HG03196 (cell line): Measurements from ENCODE around the gene CERS1.

Experiments
- ATAC-seq: cut with Tn5 transposase; IDR thresholded peaks from one replicate; pipeline ENCODE4 v1.9.1; 2021; ENCODE audit not compliant: unreplicated experiment

CERS1 gene, protein sequence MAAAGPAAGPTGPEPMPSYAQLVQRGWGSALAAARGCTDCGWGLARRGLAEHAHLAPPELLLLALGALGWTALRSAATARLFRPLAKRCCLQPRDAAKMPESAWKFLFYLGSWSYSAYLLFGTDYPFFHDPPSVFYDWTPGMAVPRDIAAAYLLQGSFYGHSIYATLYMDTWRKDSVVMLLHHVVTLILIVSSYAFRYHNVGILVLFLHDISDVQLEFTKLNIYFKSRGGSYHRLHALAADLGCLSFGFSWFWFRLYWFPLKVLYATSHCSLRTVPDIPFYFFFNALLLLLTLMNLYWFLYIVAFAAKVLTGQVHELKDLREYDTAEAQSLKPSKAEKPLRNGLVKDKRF

DNA sequence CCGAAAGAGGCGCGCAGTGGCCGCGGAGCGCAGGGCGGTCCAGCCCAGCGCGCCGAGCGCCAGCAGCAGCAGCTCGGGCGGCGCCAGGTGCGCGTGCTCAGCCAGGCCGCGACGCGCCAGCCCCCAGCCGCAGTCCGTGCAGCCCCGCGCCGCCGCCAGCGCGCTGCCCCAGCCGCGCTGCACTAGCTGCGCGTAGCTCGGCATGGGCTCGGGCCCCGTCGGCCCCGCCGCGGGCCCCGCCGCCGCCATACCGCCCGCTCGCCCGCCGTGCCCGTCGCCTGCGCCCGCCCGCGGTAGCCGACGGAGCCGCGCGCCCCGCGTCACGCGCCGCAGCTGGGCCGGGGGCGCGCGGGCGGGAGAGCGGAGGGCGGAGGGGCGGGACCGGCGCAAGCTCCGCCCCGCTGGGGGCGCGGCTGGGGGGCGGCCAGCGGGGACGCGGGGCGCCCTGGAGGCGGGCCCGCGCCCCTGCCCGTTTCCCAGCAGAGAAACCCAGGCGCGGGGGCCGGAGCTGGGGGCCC, at the start of gene CERS1:
Gene CERS1 (minus strand): TSS at position 335 of the 518 bp plus-strand sequence. CDS start 86 bp downstream, at position 249.
- ATAC-seq: no peak

GRCh38 chr19:18945297-18945696, 49.3 kb upstream of the CERS1 start:
- ATAC-seq: no peak

DNA sequence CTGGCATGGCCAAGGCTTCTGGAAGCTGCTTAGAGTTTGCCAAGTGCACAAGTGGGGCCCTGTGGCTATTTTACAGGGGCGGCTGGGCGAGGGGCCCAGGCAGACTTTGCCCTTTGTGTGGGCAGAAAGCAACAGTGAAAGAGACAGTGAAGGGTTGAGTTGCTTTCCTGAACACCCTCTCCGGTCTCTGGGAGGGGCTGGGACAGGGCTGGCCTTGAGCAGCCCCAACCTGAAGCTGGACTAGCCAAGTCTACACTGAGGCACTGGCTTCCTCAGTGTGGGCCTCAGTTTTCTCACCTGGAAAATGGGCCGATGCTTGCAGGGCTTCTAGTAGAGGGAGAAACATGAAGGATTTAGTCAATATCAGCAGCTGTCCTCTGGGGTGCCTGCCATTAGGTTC, 47.5 kb upstream of the CERS1 start:
- no peak for ATAC-seq

GRCh38 chr19:18942692-18943091, 46.7 kb upstream of the CERS1 start:
- ATAC-seq: no peak

GRCh38 chr19:18941628-18942354, 45.8 kb upstream of the CERS1 start:
- ATAC-seq: no peak

GRCh38 chr19:18940769-18941627, 45.0 kb upstream of the CERS1 start, which contains the start of gene HOMER3:
Gene HOMER3 (minus strand): TSS chr19:18941217. CDS start chr19:18938982, 2,235 bp downstream.
- ATAC-seq: no peak

DNA sequence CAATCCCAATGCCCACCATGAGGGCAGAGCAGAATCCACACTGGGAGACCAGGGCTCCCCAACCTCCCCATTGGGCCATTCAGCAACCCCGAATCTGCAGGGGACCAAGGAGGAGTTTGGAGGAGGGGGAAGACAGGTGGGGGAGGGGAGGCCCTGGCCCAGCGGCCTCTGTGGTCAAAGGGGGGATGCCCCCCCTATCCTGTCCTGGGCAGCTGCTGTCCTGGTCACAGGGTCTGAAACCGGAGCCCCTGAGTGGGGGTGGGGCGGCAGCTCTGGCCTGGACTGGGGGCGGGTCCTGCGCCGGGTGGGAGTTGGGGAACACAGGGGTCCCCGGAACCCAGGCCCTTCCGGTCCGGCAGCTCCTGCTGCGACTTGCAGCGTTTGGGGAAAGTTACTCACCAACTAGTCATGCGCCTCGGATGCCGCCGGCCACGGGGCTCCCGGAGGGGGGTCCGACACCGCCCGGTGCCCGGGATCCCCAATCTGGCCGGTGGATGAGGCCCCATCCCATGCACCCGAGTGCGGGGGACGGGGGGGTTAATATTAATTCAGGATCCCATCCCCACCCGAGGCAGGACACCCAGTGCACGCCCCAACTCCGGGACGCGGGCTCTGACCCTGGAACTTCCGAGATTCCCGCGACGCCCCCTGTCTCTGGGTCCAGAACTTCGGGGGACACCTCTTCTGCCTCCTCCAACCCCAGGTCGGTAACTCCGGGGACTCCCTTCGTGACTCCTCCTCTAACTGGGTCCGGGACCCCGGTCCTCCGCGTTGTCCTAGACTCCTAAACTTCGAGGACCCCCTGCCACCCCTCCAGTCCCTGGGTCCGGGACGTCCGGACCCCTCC, 44.2 kb upstream of the CERS1 start:
- ATAC-seq: no peak

DNA sequence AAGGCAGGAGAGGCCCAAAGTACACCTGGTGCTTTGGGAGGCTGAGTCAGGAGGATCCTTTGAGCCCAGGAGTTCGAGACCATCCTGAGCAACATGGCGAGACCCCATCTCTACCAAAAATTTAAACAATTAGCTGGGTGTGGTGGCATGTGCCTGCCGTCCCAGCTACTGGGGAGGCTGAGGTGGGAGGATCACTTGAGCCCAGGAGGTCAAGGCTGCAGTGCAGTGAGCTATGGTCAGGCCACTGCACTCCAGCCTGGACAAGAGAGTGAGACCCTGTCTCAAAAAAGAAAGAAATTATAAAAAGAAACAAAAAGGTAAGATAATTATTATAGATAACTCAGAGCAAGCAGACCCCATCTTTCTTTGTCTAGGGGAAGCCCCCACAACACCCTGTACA, 43.2 kb upstream of the CERS1 start:
- no peak for ATAC-seq

- no peak for ATAC-seq
Measured at GRCh38 chr19:18933297-18933696, 37.3 kb upstream of the CERS1 start.

- ATAC-seq: no peak
Measured at GRCh38 chr19:18932216-18932841, 36.4 kb upstream of the CERS1 start.

DNA sequence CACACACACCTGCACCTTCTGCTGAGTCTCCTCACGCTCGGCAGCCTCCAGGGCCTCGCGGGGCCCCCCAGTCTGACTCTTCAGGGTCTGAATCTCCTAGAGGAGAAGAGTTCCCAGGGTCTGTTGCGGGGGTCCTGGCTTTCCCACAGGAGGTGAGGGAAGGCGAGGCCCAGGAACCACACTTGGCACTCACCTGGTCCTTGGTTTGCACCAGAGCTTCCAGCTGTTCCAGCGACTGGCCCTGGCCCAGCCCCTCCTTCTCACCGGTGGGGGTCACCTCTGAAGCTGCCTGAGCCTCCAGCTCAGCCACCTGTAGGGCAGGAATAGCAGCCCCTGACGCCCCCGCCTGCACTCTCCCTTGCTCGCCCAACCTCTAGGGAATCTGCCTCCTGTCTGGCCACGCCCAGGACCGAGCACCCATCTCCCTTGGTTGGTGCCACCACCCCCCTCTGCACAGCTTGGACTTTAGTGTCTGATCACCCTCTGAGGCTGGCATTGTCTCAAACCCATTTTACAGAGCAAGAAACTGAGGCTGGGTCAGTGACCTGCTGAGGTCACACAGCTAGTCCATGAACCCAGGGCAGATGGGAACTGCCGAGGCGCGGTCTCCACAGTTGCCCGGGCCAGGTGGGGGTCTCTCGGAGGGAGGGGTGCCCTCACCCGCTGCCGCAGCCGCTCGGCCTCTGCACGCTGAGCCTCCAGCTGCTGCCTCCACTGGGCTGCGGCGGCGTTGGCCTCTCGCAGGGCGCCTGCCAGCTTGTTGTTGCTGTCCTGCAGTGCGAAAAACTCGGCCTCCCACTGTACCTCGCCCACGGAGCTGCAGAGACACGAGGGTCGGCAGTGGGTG, 35.6 kb upstream of the CERS1 start:
- ATAC-seq: no peak

GRCh38 chr19:18929311-18929710, 33.4 kb upstream of the CERS1 start:
- ATAC-seq: no peak

DNA sequence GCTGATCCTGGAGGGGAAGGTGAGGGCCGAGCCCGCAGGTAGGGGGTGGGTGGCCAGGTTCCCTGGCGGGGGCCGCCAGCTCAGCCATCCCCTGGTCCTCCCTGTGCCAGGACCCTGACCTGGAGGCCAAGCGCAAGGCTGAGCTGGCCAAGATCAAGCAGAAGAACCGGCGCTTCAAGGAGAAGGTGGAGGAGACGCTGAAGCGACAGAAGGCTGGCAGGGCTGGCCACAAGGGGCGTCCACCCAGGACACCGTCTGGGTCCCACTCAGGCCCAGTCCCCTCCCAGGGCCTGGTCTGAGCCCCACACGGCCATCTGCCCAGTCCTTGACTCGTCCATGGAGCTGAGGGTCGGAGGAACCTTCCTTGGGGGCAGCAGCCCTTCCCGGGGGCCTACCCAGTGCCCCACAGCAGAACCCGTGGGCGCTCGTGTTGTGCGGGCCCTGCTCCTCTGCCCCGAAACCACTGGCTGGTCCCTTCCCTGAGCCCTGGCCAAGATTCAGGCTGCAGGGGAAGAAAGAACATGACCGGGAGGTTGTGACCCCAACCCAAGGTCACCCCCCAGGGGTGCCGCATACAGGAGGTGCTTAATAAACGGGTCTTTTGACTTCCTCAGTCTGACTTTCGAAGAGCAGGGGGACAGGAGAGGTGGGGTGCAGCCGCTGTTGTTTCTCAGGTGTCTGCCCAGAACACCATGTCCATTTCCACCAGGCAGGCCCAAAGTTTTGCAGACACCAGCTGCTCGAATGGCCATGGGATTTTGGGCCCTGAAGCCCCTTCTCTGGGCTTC, 32.3 kb upstream of the CERS1 start:
- ATAC-seq: no peak

DNA sequence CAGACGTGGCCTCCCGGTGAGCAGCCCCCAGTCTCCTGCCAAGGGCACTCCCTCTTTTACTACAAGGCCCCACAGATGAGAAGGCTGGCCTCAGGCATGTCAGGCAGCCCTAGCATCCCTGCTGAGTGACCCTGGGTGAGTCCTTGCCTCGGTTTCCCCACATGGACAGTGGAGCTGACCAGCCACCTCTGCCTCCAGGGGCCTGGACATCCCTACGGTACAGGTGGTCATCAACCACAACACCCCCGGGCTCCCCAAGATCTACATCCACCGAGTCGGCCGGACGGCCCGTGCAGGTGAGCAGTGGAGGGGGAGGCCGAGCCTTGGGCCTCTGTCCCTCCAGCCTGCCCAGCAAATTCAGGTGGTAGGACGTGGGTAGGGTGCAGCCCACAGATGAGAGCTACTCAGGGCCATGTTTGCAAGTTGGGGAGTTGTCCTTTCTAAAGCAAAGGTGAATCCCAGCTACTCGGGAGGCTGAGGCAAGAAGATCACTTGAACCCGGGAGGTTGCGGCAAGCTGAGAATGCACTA, 28.8 kb upstream of the CERS1 start:
- ATAC-seq: no peak

DNA sequence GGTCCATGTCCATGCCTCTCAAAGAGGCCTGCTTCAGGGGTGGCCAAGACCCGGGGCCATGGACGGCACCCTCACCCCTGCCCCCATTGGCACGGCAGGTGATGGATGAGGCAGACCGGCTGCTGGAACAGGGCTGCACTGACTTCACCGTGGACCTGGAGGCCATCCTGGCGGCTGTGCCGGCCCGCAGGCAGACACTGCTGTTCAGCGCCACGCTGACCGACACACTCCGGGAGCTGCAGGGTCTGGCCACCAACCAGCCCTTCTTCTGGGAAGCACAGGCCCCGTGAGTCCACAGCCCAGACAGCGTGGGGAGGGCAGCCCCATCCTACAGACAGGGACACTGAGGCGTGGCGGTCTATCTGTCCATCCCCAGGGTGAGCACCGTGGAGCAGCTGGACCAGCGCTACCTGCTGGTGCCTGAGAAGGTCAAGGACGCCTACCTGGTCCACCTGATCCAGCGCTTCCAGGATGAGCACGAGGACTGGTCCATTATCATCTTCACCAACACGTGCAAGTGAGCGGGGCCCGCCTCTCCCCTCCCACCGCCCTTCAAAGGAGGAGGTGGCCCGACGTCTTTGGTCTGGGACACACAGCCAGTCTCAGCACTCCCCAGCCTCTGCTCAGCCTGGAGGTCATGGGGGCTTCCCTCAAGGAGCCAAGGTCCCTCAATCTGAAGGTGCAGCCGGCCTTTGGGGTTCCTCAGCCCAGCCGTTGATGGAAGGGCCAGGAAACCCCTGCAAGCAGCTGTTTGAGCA, 26.4 kb upstream of the CERS1 start:
- no peak for ATAC-seq

DNA sequence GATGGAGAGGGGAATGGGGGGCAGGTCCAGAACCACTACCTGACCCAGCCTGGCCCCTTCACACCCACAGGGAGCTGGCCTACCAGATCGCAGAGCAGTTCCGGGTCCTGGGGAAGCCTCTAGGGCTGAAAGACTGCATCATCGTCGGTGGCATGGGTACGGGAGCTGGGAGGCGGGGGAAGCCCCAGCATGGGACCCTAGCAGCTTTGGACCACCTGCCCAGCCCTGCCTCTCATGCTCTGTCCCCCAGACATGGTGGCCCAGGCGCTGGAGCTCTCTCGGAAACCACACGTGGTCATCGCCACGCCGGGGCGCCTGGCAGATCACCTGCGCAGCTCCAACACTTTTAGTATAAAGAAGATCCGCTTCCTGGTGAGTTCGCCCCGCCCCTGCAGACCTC, 25.6 kb upstream of the CERS1 start:
- no peak for ATAC-seq

- ATAC-seq: no peak
Measured at GRCh38 chr19:18920400-18920799, 24.4 kb upstream of the CERS1 start.
